HG03039 (cell line): ENCODE measurements around the gene ORC3.
A peak's percentile ranks its signal among the peaks of the same experiment; 100 is the strongest.

Experiments used
- ATAC-seq: cut with Tn5 transposase; IDR thresholded peaks from one replicate; pipeline ENCODE4 v1.9.1; 2021; ENCODE audit warnings: mild to moderate bottlenecking, moderate library complexity; ENCODE audit not compliant: unreplicated experiment

The ORC3 gene

DNA sequence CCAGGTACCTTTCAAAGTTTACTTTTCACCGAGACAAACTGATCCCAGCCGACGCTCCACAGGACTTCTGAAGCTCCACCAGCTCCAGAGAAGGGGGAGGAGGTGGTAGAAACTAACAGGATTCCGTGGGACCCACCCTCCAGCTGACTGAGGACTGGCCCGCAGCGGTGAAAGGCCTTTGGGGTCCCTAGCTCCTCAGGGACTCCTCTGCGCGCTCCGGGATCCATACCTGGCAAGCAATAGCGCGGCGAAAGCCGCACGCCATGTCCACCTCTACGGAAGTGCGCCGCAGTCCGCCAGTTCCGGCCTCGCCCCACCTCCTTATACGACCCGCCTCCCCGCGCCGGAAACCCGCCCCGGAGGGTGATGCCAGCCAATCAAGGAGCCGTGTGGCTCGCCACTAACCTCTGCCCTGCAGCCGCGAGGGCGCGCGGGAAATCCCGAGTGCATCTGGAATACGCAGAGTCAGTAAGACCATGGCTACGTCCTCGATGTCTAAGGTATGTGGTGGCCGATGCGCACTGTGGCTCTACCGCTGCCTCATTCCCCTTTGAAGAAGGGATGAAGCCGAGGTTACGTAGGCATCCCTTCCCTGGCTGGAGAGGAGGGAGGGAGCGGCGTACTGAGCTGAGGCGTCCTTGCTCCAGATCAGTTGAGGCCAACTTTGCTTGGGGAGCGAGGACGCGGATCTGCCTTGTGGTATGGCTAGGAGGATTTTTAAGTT lies at the start of gene ORC3, which contains the start of gene RARS2:
Gene ORC3, plus strand, starts transcription at position 443 of the 724 bp plus-strand sequence. Its CDS starts 34 bp downstream, at position 477.
Gene RARS2, minus strand, starts transcription at position 295 of the 724 bp plus-strand sequence. Its CDS starts 30 bp downstream, at position 265.
- peak; percentile 99 for ATAC-seq

DNA sequence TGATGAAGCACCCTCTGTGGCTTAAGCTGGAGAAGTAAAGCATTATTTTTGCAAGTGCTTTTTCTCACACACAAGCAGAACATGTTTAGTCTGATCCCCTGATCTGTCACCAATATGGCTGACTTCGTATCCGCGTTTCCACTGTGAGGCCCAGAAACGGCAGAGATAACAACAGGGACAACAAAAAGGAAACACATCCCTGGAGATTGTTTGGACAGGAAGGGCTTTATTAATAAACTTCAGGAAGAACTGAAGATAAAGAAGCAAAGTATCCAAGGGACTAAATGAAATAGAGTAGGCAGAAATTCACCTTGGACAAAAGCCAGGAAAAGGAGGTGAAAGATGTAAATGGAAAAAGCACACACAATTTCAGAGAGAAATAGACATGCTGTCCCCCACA lies 49.4 kb upstream of the ORC3 start:
- ATAC-seq, result no peak

DNA sequence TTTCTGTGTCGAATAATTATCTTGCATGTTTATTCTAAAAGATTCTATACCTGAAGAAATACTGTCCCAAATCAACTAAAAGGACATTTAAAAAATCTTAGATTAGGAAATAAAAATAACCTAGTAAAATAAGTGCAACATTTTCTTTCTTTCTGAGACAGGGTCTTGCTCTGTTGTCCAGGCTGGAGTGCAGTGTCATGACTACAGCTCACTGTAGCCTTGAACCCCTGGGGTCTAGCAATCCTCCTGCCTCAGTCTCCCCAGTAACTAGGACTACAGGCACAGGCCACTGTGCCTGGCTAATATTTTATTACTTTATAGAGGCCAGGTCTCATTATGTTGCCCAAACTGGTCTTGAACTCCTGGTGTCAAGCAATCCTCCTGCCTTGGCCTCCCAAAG lies 48.9 kb upstream of the ORC3 start:
- no peak for ATAC-seq

DNA sequence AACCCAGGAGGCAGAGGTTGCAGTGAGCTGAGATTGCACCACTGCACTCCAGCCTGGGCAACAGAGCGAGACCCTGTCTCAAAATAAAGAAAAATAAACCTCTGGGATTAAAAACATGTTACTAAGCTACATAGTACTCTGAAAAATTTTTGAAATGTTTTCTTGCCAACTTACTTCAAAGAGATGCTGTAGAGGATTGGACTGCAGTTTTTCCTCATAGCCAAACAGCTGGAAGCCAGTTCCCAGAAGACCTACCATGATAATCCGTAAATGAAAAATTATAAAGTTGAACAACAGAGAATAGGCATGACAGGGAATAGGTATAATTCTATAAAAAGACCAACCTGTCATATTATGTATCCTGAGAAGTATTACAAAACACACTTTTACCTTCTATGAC lies 48.2 kb upstream of the ORC3 start:
- ATAC-seq, result no peak

DNA sequence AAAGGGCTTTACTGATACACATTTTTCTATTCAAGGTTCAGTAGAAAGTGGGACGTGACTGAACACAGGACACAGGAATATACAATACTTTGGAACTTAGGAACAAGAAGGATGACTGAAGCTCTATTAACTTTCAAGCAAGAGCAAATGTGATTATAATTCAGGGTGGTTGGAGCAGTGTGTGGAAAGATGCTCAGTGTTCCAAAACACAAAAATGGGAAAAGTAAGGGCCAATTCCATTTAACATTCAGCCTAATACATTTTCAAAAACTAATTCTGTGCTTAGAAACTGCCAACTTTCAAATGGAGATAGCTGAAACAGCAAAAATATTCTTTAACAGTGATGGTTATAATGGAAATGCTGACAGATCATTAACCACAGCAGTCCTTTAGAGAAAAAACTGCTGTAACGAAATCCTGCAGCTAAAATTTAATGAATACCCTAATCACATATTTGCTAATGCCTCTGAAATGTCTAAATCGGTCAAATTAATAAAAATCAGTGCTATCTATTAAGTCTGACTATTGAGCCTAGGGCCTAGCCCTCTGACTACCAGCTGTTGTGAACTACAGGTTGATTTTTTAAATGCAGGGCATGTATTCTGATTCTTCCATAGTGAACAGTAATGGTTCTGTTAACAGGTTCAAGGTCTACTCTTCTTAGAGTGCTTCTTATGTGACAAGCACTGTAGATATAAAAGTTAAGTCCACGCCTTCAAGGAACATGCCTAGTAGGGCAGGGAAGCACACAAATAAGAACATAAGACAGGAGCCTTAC lies 46.0 kb upstream of the ORC3 start:
- no peak for ATAC-seq

DNA sequence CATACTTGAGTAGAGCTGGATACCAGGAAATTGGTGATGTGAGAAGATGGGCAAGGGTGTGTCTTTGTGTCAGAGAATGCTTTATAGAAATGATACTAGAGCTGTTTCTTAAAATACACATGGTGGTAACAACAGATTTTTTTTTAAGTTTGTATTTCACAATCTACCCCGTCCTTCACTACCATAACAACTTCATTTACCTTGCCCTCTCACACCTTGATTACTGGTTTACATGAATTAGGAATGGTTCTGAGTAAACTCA lies 45.5 kb upstream of the ORC3 start:
- no peak for ATAC-seq

DNA sequence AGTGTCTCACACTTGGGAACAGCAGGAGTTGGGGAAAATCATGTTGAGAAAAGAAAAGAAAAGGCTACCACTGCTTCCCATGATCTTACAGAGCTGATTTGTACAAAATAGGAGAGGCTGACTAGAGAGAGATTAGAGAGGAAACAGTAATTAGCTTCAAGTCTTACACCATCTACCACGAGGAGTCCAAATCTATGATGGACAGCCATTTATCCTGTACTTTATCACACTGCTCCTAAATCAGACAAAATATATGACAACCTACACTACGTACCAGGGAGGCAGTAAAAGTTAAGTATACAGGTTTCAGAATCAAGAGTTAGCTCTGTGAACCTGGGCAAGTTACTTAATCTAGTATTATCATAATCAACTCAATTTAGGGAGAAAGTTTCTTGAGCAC lies 38.1 kb upstream of the ORC3 start:
- no peak for ATAC-seq

DNA sequence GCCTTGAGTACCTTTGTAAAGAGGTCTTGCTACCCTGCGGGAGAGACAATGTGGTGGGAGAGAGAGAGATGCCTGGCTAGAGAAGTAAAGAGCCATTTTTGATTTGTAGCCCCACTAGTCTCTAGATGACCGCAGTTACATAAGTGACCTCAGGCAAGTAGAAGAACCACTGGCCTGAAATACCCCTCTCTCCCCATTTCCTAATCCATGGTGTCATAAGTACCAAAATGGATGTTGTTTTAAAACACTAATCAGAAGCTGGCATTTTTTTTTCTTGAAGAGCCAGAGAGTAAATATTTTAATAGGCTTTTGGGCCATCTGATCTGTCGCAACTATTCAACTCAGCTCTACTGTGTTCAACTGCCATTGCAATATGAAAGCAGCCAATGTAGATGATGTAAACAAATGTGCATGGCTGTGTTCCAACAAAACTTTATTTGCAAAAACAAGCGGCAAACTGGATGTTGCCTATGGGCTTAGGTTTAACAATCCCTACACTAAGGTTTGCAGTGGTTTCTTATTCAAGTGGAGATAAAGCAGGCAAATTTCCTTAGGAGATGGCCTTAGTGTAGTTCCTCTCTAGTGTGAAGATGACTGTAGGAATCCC lies 36.7 kb upstream of the ORC3 start:
- no peak for ATAC-seq

DNA sequence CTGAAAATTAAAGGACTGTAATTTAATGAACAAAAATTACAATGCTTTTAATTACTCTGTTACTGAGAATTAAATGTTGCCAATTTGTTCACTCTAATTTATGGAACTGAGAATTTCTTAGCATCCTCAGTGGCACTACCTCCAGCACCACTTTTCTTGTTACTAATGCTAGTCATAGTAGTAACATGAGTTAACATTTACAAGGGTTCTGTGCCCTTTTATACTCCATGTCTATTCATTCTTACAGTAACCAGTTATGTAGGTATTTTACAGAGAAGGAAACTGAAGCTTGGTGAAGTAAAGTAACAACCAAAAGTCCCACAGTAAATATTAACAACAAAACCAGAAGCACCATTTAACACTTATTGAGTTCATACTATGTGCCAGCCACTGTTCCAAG lies 34.4 kb upstream of the ORC3 start:
- ATAC-seq, result no peak

DNA sequence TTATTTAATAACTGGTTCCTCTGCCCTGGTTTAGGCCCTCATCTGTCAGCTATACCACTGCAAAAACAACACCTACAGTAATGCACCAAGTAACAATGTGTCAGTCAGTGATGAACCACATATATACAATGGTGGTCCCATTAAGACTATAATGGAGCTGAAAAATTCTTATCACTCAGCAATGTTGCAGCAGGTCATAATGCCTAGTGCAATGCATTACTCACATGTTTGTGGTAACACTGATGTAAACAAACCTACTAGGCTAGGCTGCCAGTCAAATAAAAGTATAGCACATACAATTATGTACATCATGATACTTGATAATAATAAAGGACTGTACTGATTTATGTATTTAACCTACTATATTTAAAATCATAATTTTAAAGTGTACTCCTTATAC lies 31.5 kb upstream of the ORC3 start:
- no peak for ATAC-seq

DNA sequence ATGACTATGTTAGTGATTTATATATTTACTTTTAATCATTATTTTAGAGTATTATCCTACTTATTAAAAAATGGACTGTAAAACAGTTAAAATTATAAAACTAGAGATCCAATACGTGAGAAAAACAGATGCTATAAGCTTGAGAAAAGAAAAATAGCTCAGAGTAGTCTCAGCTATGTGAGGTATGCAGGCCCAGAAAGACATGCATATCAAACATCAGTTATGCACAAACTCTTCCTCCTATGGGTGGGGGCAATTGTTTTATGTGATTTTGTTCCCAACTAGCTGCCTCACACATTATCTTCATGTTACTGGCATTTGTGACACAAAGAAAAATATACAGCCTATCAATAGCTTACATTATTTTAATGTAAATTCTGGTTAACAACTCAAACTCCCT lies 28.9 kb upstream of the ORC3 start:
- no peak for ATAC-seq

DNA sequence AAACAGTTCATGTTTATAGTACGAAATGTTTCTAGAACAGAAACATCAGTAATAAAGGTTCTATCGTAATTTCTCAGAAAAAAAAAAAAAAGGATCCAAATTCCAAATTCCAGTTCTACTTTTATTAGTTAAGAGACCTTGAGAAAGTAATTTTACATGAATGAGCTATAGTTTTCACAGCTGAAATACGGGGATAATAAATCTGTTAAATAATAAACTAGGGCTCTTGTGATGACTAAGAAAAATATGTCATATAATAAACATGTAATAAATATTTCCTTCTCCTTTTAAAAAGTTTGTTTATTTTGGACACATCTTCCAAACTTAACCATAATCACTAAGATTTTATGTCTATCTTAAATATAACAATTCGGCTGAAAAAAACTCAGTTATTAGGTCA lies 17.9 kb upstream of the ORC3 start:
- no peak for ATAC-seq

DNA sequence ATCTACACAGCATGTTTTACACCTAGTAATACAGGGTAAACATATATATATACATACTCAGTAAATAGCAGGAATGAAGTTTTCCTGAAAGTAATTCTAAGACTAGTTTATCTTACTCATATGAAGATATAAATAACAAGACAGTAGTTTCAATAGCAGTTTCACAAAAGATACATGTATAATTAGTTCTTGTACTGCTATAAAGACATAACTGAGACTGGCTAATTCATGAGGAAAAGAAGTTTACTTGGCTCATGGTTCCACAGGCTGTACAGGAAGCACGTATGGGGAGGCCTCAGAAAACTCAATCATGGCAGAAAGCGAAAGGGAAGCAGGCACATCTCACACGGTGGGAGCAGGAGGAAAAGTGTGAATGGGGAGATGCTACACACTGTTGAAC lies 17.1 kb upstream of the ORC3 start:
- ATAC-seq, result peak; percentile 40

DNA sequence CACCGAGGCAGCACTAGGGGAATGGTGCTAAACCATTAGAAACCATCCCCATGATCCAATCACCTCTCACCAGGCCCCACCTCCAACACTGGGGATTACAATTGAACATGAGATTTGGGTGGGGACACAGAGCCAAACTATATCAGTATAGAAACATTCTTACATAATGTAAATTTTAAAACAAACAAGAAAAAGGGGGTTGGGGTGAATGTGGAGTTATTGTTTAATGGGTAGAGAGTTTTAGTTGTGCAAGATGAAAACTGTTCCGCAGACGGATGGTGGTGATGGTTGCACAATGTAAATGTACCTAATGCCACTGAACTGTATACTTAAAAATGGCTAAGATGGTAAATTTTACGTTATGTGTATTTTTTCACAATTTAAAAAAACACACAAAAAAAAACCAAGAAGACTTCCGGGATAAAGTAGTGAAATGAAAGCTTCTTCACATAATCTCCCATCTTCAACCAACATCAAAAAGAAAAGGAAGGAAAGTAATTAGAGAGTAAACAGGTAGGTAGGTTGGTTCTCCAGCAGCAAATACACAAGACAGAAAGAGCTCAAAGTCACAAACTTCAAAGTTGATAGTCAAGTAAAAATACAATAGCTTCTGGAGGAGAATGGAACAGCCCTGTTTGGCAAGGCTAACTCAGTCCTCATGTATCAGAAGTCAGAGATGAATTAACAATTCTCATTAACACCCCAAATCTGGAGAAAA lies 16.5 kb upstream of the ORC3 start:
- no peak for ATAC-seq

DNA sequence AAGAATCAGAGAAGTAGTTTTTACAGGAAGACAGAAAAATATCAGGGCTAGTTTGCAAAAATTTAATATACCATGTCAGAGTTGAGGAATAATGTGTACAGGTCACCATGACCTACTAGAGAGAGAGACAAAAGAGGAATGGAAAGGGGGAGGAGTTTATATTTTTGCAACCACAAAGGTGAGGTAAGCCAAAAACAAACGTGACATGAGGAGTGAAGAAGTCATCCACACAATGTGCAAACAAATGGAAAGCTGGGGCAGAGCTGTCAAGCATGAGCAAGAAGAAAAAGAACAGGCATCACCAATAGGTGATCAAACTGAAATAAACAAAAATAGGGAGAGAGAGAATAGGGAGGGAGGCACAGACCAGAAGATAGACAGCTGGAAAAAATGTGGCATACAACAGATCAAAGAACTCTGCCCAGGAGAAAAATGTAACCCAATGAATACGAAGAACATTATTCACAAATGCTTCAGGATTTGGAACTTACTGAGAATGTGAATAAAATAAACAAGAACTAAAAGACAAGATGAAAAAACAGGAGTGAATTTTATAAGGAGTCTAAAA lies 15.6 kb upstream of the ORC3 start:
- no peak for ATAC-seq

DNA sequence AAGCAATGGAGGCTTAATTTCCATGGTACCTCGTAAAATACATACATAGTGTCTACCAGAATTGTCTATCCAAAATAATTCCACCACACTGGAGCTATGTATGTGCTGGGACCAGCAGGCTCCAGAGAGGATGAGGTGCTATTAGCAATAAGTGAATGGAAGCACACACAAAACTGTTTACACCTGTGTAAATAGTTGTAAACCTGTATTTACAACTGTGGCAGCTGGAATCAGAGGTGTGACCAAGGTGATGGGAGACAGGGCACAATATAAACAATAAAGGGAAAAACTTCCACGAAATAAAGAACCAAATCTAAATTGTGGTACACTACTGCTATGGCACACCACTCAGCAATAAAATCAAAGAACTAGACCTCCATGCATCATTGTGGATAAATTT lies 14.5 kb upstream of the ORC3 start:
- ATAC-seq, result no peak

DNA sequence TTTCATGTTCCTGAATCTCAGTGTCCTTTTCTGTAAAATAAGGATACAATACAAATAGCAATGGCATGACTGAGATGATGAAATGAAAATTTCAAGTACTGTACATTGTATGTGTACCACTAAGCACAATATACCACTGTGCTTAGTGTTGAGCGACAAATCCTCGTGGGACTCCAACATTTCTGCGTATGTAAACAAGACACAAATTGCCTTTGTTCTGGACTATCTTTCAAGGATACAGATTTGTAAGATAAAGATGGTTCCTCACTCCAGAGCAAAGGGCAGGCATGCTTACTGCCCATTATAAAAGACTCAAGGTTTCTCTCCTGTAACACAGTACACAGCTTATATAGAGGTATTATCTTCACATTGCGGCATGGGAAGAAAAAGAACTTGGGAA lies 6.1 kb upstream of the ORC3 start:
- ATAC-seq, result no peak

DNA sequence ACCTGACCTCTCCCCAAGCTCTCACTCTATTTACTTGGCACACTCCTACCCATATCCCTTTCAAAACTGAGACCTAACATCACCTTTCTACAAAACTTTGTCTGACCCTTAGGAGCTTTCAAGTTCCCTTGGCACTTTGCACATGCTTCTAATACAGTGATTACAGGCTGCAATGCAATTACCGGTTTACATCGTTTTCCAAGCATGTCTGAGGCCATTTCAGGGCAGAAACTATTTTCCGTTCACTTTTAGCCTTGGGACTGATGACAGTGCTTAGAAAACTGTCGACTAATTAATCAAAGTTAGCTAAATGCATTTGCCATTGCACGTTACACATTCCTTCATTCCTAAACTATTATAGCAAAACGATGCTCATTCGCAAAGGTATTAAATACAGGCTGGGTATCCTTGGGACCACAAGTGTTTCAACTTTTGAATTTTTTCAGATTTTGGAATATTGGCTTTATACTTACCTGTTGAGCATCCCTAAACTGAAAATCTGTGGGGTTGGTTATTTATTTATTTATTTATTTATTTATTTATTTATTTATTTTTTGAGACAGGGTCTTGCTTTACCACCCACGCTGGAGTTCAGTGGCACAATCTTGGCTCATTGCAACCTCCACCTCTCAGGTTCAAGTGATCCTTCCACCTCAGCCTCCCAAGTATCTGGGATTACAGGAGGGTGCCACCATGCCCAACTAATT lies 3.4 kb upstream of the ORC3 start:
- ATAC-seq, result no peak

DNA sequence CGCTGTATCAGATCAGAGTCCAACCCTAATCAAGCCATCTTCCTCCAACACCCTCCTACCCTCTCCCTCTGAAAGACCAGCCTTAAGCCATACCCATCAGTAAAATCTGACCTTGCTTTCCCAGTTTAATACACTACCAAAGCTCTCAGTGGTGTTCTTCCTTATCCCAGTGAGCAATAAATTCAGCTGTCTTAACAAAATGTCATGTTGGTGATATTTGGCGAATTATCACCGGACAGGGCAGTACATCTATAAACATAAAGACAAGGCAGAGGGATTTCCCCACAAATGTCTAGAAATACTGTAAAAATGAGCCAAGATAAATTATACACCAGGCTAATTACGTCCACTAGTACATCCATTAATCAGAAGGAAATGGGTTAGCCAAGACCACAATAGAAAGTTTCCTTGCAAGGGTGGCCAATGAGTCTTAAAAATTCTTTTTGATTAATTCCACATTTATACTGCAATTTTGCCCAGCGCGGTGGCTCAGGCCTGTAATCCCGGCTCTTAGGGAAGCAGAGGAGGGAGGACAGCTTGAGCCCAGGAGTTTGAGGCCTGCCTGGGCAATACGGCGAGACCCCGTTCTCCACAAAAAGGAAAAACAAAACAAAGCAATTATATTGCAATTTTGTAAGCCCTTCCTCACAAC lies 1.1 kb upstream of the ORC3 start:
- ATAC-seq, result no peak

DNA sequence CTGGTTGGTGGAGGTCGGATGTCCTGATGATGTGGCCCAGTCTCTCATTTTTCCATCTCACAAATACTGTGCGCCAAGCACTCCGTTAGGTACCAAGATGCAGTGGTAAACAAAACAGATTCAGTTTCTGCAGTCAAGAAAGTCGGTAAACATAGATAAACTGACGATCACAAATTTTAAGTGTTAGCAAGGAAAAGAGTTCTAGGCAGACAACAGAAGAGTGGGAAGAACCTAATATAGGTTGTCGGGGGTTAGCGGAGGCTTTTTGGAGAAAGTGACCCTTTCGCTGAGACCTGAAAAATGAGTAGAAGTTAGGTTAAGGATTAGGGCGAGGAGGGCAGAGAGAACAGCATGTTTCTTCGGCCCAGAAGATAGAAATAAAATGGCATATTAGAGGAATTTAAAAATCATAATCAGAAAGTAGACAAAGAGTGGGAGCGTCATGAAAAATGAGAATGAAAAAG lies 514 bp downstream of the ORC3 start:
- ATAC-seq, result no peak
